ENCODE data around the gene DTX1.
A peak's percentile ranks its signal among the peaks of the same experiment; 100 is the strongest.

Gene DTX1

DNA sequence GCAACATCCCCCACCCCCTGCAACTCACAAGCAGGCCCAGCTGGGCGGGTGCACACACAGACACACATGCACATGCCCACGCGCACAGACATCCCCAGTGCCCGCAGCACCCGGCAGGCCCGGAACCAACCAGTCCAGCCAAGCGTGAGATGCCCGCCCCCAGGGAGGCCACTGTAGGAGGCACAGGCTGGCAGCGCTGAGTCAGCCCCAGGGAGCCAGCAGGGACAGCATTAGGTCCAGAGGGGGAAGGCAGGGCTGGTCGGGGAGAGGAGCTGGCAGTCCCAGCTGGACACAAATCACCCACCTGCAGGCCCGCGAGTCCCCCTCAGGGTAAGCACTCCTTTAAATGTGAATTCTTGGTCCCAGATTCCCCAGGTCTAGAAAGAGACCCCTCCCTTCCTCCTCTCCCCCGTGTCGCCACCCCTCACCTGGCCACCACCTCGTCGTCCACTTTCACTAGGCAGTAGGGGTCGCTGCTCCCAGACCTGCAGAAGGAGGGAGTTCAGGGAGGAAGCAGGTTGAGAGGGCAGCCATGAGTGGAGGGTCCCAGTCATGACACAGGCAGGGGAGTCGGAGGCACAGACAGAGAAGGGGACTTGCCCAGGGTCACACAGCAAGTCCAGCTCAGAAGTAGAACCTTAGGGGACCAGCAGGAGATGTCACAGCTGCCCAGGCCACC, 74.1 kb downstream of the DTX1 start (continued):
- TF ChIP-seq ZBTB10 (tag by site-specific recombination; IDR thresholded peaks at IDR 0.05) (no peak), ZNF391 (tag by site-specific recombination; IDR thresholded peaks at IDR 0.05; ENCODE audit: borderline replicate concordance, low read depth) (no peak), TSHZ1 (tag by site-specific recombination; IDR thresholded peaks at IDR 0.05; ENCODE audit: borderline replicate concordance) (no peak), SP2 (tag by site-specific recombination; IDR thresholded peaks at IDR 0.05) (peak; percentile 23; the same call in 1 of the 2 replicates), HIC1 (tag by site-specific recombination; IDR thresholded peaks at IDR 0.05) (0 out of 2 replicates have a peak, but pooled peaks have one; percentile 34), ZSCAN16 (tag by site-specific recombination; IDR thresholded peaks at IDR 0.05) (no peak), ZNF501 (tag by site-specific recombination; IDR thresholded peaks at IDR 0.05) (no peak), ZNF16 (tag by site-specific recombination; IDR thresholded peaks at IDR 0.05; ENCODE audit: low read depth) (no peak), ZNF473 (tag by site-specific recombination; IDR thresholded peaks at IDR 0.05) (no peak), KLF1 (tag by site-specific recombination; IDR thresholded peaks at IDR 0.05) (no peak), YY2 (tag by site-specific recombination; IDR thresholded peaks at IDR 0.05) (no peak), ZBTB26 (tag by site-specific recombination; optimal IDR thresholded peaks at IDR 0.05) (no peak), ZNF366 (tag by site-specific recombination; conservative IDR thresholded peaks at IDR 0.05) (no peak), HOXA7 (CRISPR knock-in tag; IDR thresholded peaks at IDR 0.05; ENCODE audit: borderline replicate concordance) (no peak), ZNF2 (tag by site-specific recombination; IDR thresholded peaks at IDR 0.05) (no peak), ZNF202 (tag by site-specific recombination; IDR thresholded peaks at IDR 0.05; ENCODE audit: borderline replicate concordance) (no peak), ZNF585B (tag by site-specific recombination; IDR thresholded peaks at IDR 0.05) (no peak), SCRT2 (tag by site-specific recombination; IDR thresholded peaks at IDR 0.05) (no peak), EGR2 (tag by site-specific recombination; IDR thresholded peaks at IDR 0.05; ENCODE audit: low read depth) (peak; percentile 61)
- TF ChIP-seq, protein P1, sequence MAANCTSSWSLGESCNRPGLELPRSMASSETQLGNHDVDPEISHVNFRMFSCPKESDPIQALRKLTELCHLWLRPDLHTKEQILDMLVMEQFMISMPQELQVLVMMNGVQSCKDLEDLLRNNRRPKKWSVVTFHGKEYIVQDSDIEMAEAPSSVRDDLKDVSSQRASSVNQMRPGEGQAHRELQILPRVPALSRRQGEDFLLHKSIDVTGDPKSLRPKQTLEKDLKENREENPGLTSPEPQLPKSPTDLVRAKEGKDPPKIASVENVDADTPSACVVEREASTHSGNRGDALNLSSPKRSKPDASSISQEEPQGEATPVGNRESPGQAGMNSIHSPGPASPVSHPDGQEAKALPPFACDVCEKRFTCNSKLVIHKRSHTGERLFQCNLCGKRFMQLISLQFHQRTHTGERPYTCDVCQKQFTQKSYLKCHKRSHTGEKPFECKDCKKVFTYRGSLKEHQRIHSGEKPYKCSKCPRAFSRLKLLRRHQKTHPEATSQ (tag by site-specific recombination; IDR thresholded peaks at IDR 0.05) = no peak
- TF ChIP-seq, protein P2, sequence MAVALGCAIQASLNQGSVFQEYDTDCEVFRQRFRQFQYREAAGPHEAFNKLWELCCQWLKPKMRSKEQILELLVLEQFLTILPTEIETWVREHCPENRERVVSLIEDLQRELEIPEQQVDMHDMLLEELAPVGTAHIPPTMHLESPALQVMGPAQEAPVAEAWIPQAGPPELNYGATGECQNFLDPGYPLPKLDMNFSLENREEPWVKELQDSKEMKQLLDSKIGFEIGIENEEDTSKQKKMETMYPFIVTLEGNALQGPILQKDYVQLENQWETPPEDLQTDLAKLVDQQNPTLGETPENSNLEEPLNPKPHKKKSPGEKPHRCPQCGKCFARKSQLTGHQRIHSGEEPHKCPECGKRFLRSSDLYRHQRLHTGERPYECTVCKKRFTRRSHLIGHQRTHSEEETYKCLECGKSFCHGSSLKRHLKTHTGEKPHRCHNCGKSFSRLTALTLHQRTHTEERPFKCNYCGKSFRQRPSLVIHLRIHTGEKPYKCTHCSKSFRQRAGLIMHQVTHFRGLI (tag by site-specific recombination; IDR thresholded peaks at IDR 0.05) = no peak
- TF ChIP-seq, protein P3, sequence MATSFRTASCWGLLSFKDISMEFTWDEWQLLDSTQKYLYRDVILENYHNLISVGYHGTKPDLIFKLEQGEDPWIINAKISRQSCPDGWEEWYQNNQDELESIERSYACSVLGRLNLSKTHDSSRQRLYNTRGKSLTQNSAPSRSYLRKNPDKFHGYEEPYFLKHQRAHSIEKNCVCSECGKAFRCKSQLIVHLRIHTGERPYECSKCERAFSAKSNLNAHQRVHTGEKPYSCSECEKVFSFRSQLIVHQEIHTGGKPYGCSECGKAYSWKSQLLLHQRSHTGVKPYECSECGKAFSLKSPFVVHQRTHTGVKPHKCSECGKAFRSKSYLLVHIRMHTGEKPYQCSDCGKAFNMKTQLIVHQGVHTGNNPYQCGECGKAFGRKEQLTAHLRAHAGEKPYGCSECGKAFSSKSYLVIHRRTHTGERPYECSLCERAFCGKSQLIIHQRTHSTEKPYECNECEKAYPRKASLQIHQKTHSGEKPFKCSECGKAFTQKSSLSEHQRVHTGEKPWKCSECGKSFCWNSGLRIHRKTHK (tag by site-specific recombination; IDR thresholded peaks at IDR 0.05) = no peak

Measured in HEK293 (cell line).